GM12801 (cell line): ENCODE measurements around the gene ERAP2.

Source experiments
- TF ChIP-seq, protein P1 (sequence below): IDR thresholded peaks from one replicate; pipeline ENCODE4 v1.5.1; 2011; ENCODE audit warnings: control low read depth; ENCODE audit not compliant: insufficient read length; ENCODE audit errors: extremely low read depth

ERAP2 gene

GRCh38 chr5:96873449-96873848 lies 2.9 kb upstream of the ERAP2 start:
- TF ChIP-seq, protein P1, sequence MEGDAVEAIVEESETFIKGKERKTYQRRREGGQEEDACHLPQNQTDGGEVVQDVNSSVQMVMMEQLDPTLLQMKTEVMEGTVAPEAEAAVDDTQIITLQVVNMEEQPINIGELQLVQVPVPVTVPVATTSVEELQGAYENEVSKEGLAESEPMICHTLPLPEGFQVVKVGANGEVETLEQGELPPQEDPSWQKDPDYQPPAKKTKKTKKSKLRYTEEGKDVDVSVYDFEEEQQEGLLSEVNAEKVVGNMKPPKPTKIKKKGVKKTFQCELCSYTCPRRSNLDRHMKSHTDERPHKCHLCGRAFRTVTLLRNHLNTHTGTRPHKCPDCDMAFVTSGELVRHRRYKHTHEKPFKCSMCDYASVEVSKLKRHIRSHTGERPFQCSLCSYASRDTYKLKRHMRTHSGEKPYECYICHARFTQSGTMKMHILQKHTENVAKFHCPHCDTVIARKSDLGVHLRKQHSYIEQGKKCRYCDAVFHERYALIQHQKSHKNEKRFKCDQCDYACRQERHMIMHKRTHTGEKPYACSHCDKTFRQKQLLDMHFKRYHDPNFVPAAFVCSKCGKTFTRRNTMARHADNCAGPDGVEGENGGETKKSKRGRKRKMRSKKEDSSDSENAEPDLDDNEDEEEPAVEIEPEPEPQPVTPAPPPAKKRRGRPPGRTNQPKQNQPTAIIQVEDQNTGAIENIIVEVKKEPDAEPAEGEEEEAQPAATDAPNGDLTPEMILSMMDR = no peak

- TF ChIP-seq, protein P1 = no peak
Measured at GRCh38 chr5:96874631-96875030, 1.7 kb upstream of the ERAP2 start.

GRCh38 chr5:96875791-96876291 lies 459 bp upstream of the ERAP2 start:
- TF ChIP-seq, protein P1 = no peak

DNA sequence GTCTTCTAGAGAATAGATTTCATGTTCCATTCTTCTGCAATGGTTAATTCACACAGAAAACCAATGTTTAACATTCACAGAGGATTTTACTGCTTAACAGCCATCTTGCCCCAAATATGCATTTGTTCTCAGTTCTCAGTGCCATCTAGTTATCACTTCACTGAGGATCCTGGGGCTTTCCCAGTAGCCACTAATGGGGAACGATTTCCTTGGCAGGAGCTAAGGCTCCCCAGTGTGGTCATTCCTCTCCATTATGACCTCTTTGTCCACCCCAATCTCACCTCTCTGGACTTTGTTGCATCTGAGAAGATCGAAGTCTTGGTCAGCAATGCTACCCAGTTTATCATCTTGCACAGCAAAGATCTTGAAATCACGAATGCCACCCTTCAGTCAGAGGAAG lies 3.4 kb downstream of the ERAP2 start:
- TF ChIP-seq, protein P1 = no peak

- TF ChIP-seq, protein P1 = no peak
Measured at GRCh38 chr5:96880444-96881164, 4.3 kb downstream of the ERAP2 start.

DNA sequence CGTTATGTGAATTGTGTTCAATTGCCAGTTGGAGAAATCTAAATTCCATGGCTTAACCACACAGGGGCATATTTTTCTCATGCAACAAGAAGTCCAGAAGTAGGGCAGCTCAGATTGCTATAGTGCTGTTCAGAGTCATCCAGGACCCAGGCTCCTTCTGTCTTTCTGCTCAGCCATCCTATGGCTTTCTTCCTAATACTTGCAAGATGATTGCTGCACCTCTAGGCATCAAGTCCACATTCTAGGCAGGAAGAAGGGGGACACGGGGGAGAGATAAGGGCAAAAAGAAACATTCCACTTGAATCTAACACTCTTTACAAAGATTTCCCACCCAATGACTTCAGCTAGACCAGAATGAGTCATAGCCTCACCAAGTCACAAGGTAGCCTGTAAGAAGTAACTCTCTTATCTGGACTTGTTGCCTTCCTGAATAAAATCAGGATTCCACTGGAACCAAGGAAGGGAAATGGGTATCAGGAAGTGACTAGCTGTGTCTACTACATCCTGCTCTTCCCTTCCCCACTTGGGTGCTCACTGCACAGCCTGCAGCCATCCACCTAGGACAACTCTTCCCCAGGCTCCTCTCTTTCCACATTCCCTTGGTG lies 5.3 kb downstream of the ERAP2 start:
- TF ChIP-seq, protein P1 = no peak

DNA sequence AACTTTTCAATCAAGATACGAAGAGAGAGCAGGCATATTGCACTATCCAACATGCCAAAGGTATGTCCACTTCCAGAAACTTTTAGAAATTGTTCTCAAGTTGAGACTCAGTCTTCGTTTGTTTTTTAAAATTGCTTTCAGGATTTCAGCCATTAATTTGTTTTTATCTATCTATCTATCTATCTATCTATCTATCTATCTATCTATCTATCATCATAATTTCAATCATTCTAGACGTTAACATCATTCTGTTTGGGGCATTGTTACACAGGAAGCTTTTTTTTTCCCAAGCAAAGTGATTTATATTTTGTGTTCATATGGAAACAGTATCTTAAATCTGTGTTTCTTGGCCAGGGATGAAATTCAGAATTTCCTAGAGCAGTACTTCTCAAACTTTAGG lies 7.6 kb downstream of the ERAP2 start:
- TF ChIP-seq, protein P1 = no peak
